Vagina (tissue), 2 donors: ENCODE results near the gene ITFG1. TPM values are rescaled to one million over a fixed set of nuclear protein-coding genes. Genes with fewer than 3 reads are reported as not detected.

Experiments
- DNase-seq, 2 donors: peaks; one replicate each; pipeline ENCODE4 v3.0.0-alpha.2; 2017; ENCODE audit errors: extremely low spot score in 2 of 2
- H3K27ac ChIP-seq: fragments of 200-600 bp; sonication (generic); one replicate; pipeline ENCODE4 v1.5.1; 2019
- H3K27me3 ChIP-seq: fragments of 200-600 bp; sonication (generic); one replicate; pipeline ENCODE4 v1.5.1; 2019
- H3K36me3 ChIP-seq, 2 donors: fragments of 200-600 bp; sonication (generic); one replicate each; pipeline ENCODE4 v1.5.1; 2017 to 2019
- H3K4me1 ChIP-seq: fragments of 200-600 bp; sonication (generic); one replicate; pipeline ENCODE4 v1.5.1; 2019
- H3K4me3 ChIP-seq, 2 donors: fragments of 200-600 bp; sonication (generic); 1 replicate in 1 of 2; 2 replicates in 1 of 2; pipeline ENCODE4 v1.5.1; 2016 to 2019
- H3K9me3 ChIP-seq: fragments of 200-600 bp; sonication (generic); one replicate; pipeline ENCODE4 v1.5.1; 2019
- CTCF ChIP-seq, 3 experiments: fragments of 450-650 bp in 2 of 3; fragments of 200-600 bp in 1 of 3; sonication (generic) in 1 of 3; IDR thresholded peaks; one replicate each; pipeline ENCODE4 v1.5.1; 2017 to 2019; ENCODE audit warnings: antibody characterized with exemption in 3 of 3, mild to moderate bottlenecking in 2 of 3, moderate library complexity in 2 of 3
- POLR2A ChIP-seq, 2 donors: fragments of 450-650 bp; IDR thresholded peaks; one replicate each; pipeline ENCODE4 v1.6.1; 2017; ENCODE audit warnings: antibody characterized with exemption in 2 of 2, mild to moderate bottlenecking in 2 of 2, moderate library complexity in 2 of 2
- POLR2AphosphoS5 ChIP-seq, 2 donors: sonication (generic); formaldehyde crosslinking; IDR thresholded peaks; one replicate each; pipeline ENCODE4 v1.9.0; 2017; ENCODE audit warnings: antibody characterized with exemption in 2 of 2, mild to moderate bottlenecking in 2 of 2, low read depth in 1 of 2; ENCODE audit not compliant: insufficient read depth in 1 of 2
- intact Hi-C: fragments of 100-400 bp; cut with DNase I; formaldehyde crosslinking; loops from one replicate; pipeline ENCODE4 v1.15.1; 2023
- total RNA-seq: library from RNA; depleted of rRNA; stranded (reverse); fragments of >200 nt; gene quantifications from one replicate; pipeline ENCODE4 v1.2.3, GENCODE V29; 2016

Gene ITFG1
- total RNA-seq, 1 donor from 2014 or later = 24.8 TPM

DNA sequence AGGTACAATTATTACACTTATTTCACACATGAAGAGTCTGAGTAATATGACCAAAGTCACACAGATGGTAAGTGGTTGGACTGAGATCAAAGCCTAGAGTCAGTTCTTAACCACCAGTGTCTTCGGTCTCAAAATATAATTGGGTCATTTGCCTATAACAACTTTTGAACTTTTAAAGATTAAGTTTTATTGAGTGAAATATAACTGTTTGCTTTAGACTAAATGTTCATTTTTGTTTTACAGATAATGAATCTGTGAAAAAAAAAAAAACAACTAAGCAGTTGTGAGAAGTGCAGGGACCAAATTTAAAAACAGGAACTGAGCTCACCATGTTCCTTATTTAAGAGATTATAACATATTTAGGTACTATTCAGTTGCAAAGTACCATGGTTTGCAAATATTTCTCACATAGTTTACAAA is 150.1 kb downstream of the ITFG1 start:
- Histone ChIP-seq H3K4me1 (no peaks in the 10 kb centered on the region), H3K27ac (no peak overlapping the region), H3K36me3 (no peaks in the 10 kb centered on the region), H3K4me3 (no peak overlapping the region), H3K9me3 (no peaks in the 10 kb centered on the region), H3K27me3 (no peaks in the 10 kb centered on the region)
- TF ChIP-seq POLR2AphosphoS5 (IDR thresholded peaks at IDR 0.05; ENCODE audit: insufficient read depth in 1 of 2, low read depth in 1 of 2) (no peak), CTCF (IDR thresholded peaks at IDR 0.05) (no peak), POLR2A (IDR thresholded peaks at IDR 0.05) (no peak)
- intact Hi-C loops = no loop called here
- DNase-seq = no peak

DNA sequence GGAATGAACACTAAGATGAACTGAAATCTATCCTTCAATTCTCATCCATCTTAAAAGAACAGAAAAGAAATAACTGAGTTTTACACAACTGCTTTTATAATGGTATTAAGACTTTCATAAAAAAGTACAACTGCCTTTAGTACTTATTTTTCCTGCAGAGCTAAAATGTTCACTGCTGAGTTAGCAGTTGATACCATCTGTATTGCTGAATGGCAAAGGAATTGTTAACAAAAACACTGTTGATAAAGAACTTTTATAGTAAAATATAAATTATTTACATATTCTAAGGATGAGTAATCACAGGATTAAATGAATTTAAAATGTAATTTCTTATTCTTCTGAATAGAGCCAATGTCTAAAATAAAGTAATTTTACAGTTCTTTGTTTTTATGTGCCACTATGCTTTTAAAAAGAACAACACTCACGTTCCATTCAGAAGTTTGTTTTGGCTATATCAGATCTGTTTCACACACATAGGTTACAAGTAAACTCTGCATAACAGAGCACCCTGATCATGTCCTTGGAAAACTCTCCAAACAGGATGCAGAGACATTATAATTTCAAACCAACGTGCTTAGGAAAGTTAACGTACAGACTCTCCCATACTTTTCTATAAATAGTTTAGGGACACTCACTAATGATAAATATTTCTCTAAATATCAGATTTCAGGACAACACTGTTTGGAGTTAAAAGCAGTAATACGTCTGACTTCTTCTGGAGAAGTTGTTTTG is 151.1 kb downstream of the ITFG1 start:
- no peaks in the 10 kb centered on the region for H3K9me3 ChIP-seq

DNA sequence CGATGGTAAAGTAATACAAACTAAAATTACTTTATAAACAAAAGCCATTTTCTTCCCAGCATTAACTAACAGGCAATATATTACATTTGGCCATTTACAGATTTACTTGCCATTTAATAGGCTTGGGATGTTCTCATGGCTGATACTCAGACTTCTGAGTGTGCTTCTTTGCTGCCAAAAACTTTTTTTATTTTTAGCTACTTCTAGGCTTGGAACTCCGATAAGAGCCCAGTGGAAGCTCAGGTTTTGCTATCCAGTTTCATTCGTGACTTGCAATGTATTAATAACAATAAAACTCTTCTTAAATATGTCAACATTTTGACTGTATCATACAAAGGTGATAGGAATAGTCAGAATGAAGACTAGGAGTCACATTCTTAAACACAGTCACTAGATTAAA is 152.3 kb downstream of the ITFG1 start:
- intact Hi-C loops = no loop called here
- TF ChIP-seq CTCF (IDR thresholded peaks at IDR 0.05) = no peak
- TF ChIP-seq POLR2AphosphoS5 (IDR thresholded peaks at IDR 0.05; ENCODE audit: insufficient read depth in 1 of 2, low read depth in 1 of 2) = no peak
- no peak for TF ChIP-seq POLR2A (IDR thresholded peaks at IDR 0.05)

More for the DNA sequence above, 151.1 kb downstream of the ITFG1 start:
- Histone ChIP-seq H3K36me3 (no peaks in the 10 kb centered on the region), H3K4me1 (no peaks in the 10 kb centered on the region), H3K27me3 (no peaks in the 10 kb centered on the region), H3K27ac (no peak overlapping the region), H3K4me3 (no peak overlapping the region)
- no peak for DNase-seq
- intact Hi-C loops = no loop called here
- no peak for TF ChIP-seq POLR2AphosphoS5 (IDR thresholded peaks at IDR 0.05; ENCODE audit: insufficient read depth in 1 of 2, low read depth in 1 of 2)
- TF ChIP-seq POLR2A (IDR thresholded peaks at IDR 0.05) = no peak
- TF ChIP-seq CTCF (IDR thresholded peaks at IDR 0.05) = no peak

DNA sequence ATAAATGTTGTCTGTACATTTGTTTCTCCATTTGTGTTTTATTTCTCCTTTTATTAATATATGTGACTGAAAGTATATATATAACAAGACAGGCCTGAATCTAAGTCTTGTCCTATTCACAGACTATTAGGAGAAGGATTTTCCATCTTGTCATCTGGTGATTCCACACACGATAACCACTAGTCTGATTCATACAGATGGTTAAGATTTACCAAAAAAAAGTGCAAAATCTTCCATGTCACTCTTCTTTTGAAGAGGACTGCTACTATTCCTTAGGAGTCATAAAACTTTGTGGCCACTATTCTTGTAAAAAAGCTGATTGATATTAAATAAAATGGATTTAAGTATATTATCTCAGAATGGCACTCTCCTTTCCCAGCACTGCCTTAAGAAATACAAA is 156.3 kb downstream of the ITFG1 start:
- TF ChIP-seq POLR2A (IDR thresholded peaks at IDR 0.05) (no peak), CTCF (IDR thresholded peaks at IDR 0.05) (no peak), POLR2AphosphoS5 (IDR thresholded peaks at IDR 0.05; ENCODE audit: insufficient read depth in 1 of 2, low read depth in 1 of 2) (no peak)
- Histone ChIP-seq H3K27me3 (no peaks in the 10 kb centered on the region), H3K27ac (no peak overlapping the region), H3K4me3 (no peak overlapping the region), H3K9me3 (no peaks in the 10 kb centered on the region), H3K36me3 (no peaks in the 10 kb centered on the region), H3K4me1 (no peaks in the 10 kb centered on the region)
- intact Hi-C loops = no loop called here
- no peak for DNase-seq

More for the DNA sequence above, 152.3 kb downstream of the ITFG1 start:
- Histone ChIP-seq H3K4me1 (no peaks in the 10 kb centered on the region), H3K36me3 (no peaks in the 10 kb centered on the region), H3K4me3 (no peak overlapping the region), H3K27me3 (no peaks in the 10 kb centered on the region), H3K27ac (no peak overlapping the region), H3K9me3 (no peaks in the 10 kb centered on the region)
- no peak for DNase-seq

DNA sequence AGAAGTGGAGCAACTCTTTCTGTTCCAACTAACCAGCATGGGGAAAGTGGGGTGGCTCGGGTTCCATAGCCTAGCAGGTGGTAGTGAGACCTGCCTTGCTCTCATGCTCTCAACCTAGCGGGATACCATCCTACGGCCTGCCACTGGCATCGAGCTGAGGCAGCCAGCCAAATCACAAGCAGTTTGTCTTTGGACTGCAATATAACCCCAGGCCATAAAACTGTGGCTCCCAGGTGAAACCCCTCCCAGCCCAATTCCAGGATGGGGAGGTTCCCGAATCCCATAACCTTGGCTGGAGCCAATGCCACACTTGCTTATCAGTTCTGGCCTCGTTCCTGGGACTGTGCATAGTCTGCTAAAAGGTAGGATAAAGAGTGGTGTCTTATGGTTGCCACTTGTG is 161.3 kb downstream of the ITFG1 start:
- H3K4me3 ChIP-seq = no peak overlapping the region
- no peak overlapping the region for H3K27ac ChIP-seq
- no peaks in the 10 kb centered on the region for H3K36me3 ChIP-seq
- no peak for TF ChIP-seq POLR2A (IDR thresholded peaks at IDR 0.05)
- TF ChIP-seq CTCF (IDR thresholded peaks at IDR 0.05) = no peak
- no peak for TF ChIP-seq POLR2AphosphoS5 (IDR thresholded peaks at IDR 0.05; ENCODE audit: insufficient read depth in 1 of 2, low read depth in 1 of 2)
- no peaks in the 10 kb centered on the region for H3K9me3 ChIP-seq
- DNase-seq = no peak
- no peaks in the 10 kb centered on the region for H3K27me3 ChIP-seq
- H3K4me1 ChIP-seq = no peaks in the 10 kb centered on the region
- intact Hi-C loops = no loop called here
